Gastrocnemius medialis (tissue), 4 donors: ENCODE data around the gene PCSK5.

Experiments used
- POLR2A ChIP-seq, 2 donors: fragments of 450-650 bp; IDR thresholded peaks; one replicate each; pipeline ENCODE4 v1.6.1; 2017; ENCODE audit warnings: antibody characterized with exemption in 2 of 2, mild to moderate bottlenecking in 2 of 2, moderate library complexity in 2 of 2
- TF ChIP-seq, protein P1 (sequence below), 5 experiments: fragments of 450-650 bp in 3 of 5; fragments of 200-600 bp in 2 of 5; sonication (generic) in 2 of 5; IDR thresholded peaks in 4 of 5; conservative IDR thresholded peaks in 1 of 5; 1 replicate in 4 of 5; 2 replicates in 1 of 5; pipeline ENCODE4 v1.5.1; 2016 to 2019; ENCODE audit warnings: antibody characterized with exemption in 5 of 5, mild to moderate bottlenecking in 3 of 5, moderate library complexity in 3 of 5

DNA sequence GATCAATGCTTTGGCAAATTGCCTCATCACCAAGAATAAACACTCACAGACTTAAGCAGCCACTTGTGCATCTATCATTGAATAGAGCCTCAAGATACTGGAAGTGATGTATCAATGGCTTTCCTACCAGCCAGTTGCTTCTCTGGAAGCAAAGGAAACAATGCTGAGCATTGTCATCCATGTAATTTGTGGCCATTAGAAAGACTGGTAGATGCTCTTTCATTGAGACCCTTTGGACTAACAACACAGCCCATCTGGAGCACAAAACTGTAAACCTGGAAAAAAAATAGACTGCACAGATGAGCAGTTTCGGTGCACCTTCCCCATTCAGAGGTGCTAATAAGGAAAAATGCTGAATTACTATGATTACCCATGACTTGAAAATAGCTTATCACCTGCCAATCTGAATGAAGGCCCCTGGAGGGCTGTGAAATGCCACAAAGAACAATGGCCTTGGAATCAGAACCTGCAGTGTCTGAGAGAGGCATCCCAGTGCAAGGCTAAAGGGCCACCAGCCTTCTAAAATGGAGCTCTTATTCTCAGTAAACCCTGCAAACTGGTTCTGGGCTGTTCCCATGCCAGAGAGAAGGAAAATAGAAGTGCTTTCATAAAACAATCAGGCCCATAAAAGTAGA lies 376.3 kb downstream of the PCSK5 start:
- TF ChIP-seq, protein P1, sequence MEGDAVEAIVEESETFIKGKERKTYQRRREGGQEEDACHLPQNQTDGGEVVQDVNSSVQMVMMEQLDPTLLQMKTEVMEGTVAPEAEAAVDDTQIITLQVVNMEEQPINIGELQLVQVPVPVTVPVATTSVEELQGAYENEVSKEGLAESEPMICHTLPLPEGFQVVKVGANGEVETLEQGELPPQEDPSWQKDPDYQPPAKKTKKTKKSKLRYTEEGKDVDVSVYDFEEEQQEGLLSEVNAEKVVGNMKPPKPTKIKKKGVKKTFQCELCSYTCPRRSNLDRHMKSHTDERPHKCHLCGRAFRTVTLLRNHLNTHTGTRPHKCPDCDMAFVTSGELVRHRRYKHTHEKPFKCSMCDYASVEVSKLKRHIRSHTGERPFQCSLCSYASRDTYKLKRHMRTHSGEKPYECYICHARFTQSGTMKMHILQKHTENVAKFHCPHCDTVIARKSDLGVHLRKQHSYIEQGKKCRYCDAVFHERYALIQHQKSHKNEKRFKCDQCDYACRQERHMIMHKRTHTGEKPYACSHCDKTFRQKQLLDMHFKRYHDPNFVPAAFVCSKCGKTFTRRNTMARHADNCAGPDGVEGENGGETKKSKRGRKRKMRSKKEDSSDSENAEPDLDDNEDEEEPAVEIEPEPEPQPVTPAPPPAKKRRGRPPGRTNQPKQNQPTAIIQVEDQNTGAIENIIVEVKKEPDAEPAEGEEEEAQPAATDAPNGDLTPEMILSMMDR (IDR thresholded peaks at IDR 0.05 in 4 of 5, conservative IDR thresholded peaks at IDR 0.05 in 1 of 5) = no peak
- no peak for TF ChIP-seq POLR2A (IDR thresholded peaks at IDR 0.05)
